GM21528 (cell line): ENCODE measurements around the gene GPR63.

ENCODE experiments used
- ATAC-seq: cut with Tn5 transposase; IDR thresholded peaks from one replicate; pipeline ENCODE4 v1.9.1; 2021; ENCODE audit warnings: mild to moderate bottlenecking, moderate library complexity; ENCODE audit not compliant: unreplicated experiment, low FRiP score

The GPR63 gene, protein sequence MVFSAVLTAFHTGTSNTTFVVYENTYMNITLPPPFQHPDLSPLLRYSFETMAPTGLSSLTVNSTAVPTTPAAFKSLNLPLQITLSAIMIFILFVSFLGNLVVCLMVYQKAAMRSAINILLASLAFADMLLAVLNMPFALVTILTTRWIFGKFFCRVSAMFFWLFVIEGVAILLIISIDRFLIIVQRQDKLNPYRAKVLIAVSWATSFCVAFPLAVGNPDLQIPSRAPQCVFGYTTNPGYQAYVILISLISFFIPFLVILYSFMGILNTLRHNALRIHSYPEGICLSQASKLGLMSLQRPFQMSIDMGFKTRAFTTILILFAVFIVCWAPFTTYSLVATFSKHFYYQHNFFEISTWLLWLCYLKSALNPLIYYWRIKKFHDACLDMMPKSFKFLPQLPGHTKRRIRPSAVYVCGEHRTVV

DNA sequence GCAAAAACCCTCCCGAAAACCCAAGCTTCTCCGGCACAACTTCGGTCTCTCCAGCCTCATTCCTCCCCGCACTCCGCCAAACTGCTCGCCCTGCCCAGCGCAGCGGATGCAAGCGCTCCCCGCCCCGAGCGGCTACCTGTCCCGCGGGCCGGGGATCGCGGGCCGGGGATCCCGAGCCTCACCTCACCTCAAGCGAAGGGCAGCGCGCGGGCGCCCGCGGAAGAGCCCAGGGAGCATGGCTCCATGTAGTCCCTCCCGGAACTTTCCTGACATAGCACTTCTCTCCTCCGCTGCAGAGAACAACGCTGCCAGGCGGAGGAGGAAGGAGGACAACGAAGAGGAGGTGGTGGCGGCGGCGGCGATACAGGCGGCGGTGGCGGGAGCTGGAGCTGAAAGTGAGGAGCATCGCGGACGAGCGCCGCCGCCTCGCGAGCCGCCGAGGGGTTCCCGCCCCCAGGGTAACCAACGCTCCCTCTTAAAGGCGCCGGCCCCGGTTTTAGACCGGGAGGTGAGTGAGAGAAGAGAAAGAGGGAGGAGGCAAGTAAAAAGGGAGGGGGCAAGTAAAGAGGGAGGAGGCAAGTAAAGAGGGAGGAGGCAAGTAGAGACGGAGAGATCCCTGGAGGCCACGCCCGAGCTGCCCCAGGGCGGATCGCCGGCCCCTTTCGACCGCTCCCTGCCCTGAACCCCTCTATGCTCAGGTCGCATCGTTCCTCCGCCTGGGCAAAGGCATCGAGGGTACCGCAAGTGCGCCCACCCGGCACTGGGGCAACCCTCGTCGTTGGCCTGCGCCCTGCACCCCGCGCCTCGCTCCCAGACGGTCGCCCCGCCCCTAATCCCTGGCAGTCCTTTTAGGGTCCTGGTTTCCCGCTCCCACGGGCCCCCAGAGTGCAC is at the start of gene GPR63:
TSS of gene GPR63 (minus strand) at position 397 of the 891 bp plus-strand sequence. CDS start 37,746 bp downstream, outside the sequence.
- ATAC-seq = peak; percentile 94

DNA sequence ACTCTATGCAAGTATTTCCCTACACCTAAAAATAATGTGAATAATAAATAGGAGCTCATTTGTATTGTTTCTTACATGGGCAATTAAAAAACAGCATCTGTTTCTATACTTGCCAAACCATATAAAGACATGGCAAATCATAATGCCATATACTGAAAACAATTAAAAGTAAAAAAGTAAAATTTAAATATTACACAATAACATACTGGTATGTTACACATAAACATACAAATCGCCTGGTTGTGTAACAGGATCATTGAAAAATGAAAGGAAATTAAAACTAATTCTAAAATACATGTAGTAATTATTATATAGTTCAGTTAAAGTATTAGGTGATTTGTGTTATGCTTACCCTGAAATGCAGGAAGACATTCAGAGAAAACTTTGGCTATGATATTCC is 49.2 kb upstream of the GPR63 start:
- no peak for ATAC-seq

DNA sequence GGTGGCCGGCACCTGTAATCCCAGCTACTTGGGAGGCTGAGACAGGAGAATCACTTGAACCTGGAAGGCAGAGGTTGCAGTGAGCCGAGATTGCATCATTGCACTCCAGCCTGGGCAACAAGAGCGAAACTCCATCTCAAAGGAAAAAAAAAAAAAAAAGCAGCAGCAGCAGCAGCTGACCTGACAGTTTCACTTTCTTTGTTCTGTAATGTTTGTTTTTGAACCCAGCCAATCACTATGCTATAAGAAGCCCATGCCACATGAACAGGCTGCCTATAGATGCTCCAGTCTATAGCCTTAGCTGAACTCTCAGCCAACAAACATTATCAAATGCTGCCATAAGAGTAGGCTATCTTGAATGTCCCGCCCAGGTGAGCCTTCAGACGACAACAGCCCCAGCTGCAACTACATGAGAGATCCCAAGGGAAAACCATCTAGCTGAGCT is 47.9 kb upstream of the GPR63 start:
- peak; percentile 93 for ATAC-seq

DNA sequence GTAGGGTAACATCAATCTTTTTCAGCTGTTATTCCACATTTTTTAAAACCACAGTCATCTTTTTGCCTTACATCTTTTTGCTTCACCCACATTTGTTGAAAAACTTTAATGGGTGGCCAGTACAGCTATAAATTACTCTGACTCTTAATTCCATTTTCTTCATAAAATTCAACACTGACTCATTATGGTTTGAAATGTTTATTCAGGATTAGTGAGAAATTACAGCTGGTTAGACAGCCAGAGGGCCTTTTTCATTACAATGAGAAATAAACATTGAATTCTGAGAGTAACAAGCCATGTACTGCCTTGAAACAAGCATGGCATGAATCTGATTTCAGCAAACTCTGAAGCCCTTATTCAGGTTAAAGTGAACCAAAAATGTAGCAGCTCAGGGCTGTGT is 40.9 kb upstream of the GPR63 start:
- ATAC-seq = no peak

DNA sequence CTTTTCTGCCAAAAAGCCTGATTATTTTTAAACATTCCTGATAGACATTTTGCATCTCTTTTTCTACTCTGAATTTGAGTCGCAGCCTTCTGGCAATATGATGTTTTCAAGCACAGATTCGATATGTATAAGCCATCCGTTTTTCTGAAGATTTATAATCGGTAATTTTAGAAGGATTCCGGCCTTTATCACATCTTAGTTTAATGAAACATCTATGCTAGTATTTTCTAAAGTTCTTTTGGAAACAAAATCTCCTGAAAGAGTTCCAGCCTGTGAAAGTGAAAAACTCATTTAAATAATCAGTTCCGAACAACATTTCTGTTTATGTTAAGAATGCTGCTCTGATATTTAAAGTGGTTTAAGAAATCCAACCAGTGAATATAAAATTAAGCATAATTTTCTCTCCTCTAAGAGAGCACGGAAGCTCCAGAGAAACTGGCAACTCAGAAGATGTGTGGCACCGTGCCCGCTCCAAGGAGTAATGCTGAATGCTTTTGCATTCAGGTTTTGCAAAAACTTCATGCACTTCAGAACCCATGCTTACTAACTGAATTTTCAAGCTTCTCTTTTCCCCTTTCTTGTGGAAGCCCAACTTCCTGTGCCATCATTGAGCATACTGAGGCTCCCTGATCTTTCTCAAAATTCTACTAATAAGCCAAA is 39.7 kb upstream of the GPR63 start:
- ATAC-seq = no peak

DNA sequence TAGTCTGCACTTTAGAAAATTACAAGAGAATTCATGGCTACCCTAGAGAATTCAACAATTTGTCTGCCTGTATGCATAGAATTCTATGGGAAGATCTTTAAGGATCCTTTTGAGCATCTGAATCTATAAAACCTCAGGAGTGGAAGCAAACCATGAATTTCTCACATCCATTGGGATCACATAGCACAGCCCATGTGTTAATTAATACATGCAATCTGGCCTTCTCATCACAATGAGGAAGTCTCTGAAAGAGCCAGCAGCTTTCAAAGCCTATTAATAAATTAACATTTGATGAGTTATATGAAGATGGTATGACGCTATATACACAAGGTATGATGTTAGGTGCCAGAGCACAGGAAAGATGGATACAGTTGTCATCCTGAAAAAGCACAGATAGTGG is 35.7 kb upstream of the GPR63 start:
- no peak for ATAC-seq

DNA sequence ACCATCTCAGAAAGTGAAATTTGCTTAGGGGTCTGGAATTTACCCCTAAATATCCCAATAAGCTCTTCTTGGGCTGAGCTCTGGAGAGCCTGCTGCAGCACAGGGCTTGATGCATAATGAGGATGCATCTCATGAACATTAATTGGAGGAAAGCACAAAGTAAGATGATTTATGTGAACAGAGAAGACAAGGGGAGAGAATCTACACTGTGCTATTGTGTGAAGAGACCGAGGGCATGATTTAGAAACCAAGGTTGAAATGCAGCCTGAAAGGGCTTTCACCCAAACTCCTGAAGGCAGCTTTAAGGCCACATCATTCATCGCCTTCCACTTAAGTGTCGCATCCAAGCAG is 27.8 kb upstream of the GPR63 start:
- ATAC-seq = no peak

DNA sequence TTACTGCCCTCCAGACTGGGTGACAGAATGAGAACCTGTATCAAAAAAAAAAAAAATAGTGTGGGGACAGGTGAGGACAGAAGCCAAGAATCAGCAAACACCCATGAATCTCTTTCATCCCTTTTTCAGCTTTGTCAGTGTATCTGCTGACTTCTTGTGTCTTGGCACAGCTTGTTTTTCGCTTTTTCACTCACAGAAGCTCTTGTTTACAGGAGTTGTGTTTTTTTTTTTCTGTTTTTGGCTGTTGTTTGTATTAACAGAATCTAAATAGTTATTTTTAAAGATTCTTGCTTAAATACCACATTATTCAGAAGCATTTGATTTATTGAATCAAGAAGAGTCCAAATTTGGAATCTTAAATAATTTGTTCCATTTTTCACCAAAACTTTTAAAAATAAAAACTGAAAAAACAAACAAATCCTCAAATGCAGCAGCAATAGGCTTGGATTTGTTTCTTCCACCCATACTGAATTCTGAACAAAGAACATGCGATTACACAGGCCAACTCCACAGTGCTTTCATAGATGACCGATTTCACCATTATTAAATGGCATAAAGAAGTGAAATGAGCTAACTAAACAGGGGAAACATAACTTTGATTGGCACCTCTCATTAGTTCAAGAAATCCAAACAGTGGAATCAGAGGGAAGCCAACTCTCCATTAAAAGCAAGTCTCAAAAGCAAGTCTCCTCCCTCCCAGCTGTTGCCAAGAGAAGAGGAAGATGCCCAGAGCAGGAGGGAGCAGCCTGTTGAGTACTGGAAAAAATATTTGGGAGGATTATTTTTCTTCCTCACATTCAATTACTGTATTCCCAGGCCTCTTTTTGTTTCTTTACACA is 27.2 kb upstream of the GPR63 start:
- ATAC-seq = no peak

DNA sequence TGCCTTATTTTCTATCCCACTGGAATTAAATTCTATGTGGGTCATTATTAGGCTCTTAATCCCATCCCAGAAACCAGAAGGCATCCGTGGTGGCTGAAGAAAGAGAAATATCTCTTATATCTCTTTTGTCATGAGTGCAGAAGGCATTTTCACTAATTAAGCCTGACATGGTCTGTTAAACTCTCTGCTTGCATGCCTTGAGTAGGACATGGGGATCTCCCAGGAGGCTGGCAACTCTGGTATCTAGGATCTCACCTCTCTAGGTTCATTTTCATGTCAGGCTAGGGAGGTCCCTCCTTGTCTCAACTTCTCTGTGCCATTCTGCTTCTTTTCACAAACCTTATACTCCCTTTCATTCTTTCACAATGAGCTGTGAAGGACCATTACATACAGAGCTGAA is 25.3 kb upstream of the GPR63 start:
- ATAC-seq = no peak

DNA sequence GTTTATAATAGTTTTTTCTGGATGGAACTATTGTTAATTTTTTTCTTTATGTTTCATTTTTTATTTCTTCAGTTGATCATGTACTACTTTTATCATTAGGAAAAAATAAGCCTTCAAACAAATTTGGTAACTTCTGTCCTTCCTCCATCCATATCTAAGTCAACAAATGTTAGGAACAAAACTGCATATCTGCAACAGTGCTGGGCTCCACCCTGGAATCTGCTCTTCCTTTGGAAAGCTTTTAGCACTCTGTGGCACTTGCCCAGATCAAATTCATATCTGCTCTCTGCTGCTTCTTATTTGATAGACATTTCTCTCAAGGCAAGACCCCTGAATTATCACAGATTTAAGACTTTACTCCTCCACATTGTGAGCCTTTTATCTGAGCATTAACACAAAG is 24.3 kb upstream of the GPR63 start:
- no peak for ATAC-seq

DNA sequence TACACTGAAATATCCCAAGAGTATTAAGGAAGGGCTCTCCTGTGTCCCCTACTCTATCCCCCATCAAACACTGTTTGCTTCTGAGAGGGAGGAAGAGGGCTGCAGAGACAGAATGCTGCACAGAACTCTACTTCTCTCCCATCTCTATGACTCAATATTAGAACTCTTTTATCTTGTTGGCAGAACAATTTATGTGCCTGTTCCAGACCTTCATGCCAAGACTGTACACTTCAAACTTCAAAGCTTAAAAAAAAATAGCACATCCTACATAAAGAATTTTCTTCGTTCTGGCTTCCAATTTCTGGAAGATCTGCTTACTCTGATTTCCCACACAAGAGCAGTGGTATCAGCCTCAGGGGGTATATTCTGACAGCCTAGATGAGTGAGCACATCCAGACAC is 19.6 kb upstream of the GPR63 start:
- no peak for ATAC-seq

DNA sequence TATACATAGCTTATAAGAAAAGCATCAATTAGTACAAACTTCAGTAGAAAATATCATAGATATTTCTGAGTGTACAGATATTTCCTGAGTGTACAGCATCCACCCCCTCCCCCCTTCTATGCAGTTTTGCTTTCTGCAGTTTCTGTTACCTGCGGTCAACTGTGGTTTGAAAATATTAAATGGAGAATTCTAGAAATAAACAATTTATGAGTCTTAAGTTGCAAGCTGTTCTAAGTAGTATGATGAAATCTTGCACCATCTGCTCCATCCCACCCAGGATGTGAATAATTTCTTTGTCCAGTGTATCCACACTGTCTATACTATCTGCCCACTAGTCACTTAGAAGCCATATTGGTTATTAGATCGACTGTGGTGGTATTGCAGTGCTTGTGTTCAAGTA is 15.8 kb upstream of the GPR63 start:
- ATAC-seq = no peak

DNA sequence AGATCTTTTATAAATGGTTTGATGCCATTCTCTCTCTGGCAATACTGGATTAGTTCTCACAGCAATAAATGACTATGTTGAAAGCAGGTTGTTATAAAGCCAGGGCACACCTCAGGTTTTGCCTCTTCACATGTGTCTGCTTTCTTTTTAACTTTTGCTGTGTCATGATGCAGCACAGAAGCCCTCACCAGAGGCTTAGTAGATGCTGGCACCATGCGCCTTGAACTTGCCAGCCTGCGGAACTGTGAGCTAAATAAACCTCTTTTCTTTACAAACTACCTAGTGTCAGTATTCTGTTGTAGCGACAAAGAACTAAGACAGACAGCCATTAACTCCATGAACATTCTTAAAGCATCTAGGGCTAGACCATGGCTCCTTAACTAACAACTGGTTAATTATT is 15.3 kb upstream of the GPR63 start:
- ATAC-seq = no peak

DNA sequence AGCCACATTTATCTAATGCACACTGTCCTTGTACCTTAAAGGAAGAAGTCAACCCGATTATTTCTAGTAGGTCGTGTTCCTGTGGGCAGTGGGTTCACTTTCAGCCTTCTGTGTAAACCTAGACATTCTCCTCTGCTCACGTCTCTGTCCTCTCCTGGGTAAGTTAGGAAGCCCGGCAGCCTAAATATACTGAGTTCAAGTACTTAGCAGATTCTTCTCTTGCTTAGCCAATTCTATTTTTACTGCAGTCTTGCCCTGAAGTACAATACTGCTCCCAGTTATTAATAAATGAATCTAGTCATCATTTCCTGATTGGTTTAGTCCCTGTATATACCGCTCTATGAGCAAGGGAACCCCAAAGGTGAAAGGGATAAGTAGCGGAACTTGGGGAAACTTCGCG is 14.6 kb upstream of the GPR63 start:
- no peak for ATAC-seq

DNA sequence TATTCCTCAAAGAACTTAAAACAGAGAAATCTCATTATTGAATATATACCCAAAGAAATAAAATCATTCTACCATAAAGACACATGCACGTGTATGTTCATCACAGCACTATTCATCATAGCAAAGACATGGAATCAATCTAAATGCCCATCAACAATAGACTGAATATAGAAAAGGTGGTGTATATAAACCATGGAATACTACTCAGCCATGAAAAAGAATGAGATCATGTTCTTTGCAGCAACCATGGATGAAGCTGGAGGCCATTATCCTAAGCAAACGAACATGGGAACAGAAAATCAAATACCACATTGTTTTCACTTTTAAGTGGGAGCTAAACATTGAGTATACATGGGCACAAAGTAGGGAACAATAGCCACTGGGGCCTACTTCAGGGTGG is 12.3 kb upstream of the GPR63 start:
- ATAC-seq = no peak

DNA sequence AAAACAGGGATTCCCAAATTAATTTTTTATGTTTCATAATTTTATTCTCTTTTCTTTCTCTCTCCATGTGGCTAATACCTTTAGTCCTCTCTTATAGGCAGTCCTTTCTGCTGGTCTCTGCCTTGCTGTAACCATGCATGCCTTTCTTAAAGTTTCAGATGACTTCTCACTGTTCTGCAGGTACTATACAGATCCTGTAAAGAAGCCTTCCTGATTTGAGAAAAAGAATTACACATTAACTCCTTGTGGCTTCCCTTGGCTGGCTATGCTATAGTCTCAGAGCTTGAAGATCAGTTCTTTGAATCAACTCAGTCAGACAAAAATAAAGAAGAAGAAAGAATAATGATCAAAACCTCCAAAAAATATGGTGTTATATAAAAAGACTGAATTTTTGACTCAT is 7.3 kb upstream of the GPR63 start:
- no peak for ATAC-seq

DNA sequence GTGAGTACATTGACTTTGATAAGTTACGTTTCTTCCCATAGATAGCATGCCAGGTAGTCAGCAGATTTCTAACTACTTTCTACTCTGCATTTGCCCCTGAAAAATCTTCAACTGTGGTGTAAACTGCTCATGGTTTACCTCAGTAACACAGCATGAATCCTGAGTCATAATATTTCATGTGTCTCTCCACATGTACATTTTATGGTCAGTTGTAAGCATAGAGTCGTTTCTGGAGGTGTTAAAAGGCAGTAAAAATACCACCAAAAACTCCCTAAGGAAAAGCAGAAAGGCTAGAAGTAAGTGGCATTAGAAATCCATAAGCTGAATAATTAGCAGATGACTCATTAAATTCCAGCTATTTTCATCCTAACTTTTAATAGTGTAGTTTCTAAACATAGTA is 4.1 kb upstream of the GPR63 start:
- ATAC-seq = no peak

DNA sequence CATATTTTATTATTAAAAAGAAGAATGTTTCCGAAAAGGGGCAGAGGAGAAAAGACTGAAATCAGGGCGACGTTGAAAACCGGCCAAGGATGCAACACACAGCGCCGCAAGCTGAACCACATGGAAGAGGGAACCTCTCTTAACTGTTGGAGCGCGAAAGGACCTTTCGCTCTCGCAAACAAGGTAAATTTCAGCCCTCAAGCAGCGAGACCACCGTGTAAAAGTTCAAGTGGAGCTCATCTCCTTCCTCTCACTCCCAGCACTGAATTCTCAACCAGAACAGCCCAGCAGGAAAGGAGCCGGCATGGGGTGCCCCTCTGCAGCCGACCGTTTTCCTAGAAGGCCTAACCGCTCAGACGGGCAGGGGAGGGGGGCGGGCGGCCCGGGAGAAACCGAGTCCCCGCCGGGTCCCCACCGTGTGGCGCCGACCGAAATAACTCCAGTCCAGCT is 621 bp downstream of the GPR63 start:
- ATAC-seq = peak; percentile 34

DNA sequence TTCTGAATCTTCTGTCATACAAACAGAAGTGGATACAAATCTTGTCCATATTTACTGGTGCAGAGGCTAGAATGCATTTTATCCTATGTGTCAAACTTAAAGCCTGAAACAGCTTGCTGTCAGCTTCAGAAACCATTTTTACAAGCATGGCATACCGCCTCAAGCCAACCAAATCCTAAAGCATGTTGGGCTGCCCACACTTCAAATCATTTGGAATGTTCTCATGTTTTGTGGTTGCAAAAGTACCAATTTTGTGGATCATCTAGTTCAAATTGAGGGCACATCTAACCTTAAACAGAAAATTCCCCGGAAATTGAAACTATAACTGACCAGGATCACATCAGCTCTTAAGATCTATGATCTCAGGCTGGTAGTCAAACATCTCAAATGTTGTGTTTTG is 3.2 kb downstream of the GPR63 start:
- ATAC-seq = no peak

DNA sequence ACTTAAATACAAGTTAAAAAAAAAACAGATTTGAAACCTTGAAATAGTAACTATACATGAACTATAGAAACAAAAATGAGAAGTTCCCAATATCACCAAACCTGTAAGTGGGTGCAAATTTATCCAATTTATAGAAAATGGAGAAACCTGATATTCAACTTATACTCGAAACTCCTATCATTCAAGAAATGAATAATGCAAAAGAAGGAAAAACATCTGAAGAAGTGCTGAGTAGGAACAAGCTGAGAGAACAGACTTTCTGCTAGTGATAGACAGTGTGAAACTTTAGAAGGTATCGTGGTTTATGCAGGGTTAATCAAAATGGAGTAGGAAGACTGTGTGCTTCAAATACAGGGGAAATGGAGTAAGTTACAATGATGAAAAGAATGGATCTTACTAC is 4.5 kb downstream of the GPR63 start:
- ATAC-seq = no peak
